NT2/D1 (cell line): Measurements from ENCODE around the gene SRGAP1.

Experiments
- YY1 ChIP-seq: IDR thresholded peaks from 2 replicates; pipeline ENCODE4 v1.6.1; 2011; ENCODE audit not compliant: insufficient read length, insufficient read depth
- ZNF274 ChIP-seq: IDR thresholded peaks from 2 replicates; pipeline ENCODE4 v1.6.1; 2011; ENCODE audit warnings: mild to moderate bottlenecking, low read depth, low read length

GRCh38 chr12:63821781-63822251 is 22.7 kb upstream of the SRGAP1 start:
- TF ChIP-seq ZNF274 (no peak), YY1 (no peak)
